HEK293 (cell line): ENCODE measurements around the gene EPG5.

Source experiments
- ZNF174 ChIP-seq: fragments of 450-650 bp; formaldehyde crosslinking; IDR thresholded peaks from 2 replicates; pipeline ENCODE4 v1.5.0; 2017; ENCODE audit warnings: missing biosample characterization, mild to moderate bottlenecking, missing genetic modification characterization
- ZNF777 ChIP-seq: fragments of 450-650 bp; formaldehyde crosslinking; IDR thresholded peaks from 2 replicates; pipeline ENCODE4 v1.5.1; 2017; ENCODE audit warnings: missing biosample characterization, missing genetic modification characterization, borderline replicate concordance

DNA sequence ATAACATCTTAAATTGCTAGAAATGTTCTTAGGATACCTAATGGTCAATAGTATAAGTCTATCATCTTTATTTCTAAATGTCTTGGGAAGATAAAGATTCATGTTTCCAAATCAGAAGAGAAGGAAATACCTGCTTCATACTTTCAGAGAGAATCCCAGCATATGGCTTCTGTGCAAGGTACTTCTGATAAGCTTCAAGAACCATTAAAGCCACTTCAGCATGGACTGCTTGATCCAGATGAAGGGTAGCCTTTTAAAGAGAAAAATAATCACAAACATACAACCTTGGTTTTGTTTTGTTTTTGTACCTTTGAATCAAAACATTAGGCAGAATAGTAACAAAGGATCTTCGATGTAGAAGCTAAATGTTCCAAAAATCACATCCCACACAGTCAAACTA is 44.0 kb downstream of the EPG5 start:
- TF ChIP-seq ZNF174 (tag by site-specific recombination) (no peak), ZNF777 (tag by site-specific recombination) (no peak)
